Keratinocyte (primary cell): ENCODE results near the gene IRAK2. TPM values are rescaled to one million over a fixed set of nuclear protein-coding genes. Genes with fewer than 3 reads are reported as not detected.
"Not testable (repeated sequence)": the region's sequence is repeated elsewhere in the genome, so short reads cannot be mapped to it uniquely, and the experiment has no call there.

Source experiments
- DNase-seq: peaks from one replicate; pipeline ENCODE4 v3.0.0-alpha.2; 2011; ENCODE audit warnings: low read depth, missing footprints, low spot score
- FAIRE-seq: peaks from 2 replicates; lab custom pipeline; 2011; peaks lifted over from hg19 to GRCh38; lab: Jason Lieb, UNC
- H2AFZ ChIP-seq: 2 replicates; pipeline ENCODE4 v1.6.0; 2012; ENCODE audit warnings: low read length, control low read depth, inconsistent platforms; ENCODE audit not compliant: control insufficient read depth
- H3K27ac ChIP-seq: 2 replicates; pipeline ENCODE4 v1.5.1; 2011; ENCODE audit warnings: low read length; ENCODE audit not compliant: control insufficient read depth, insufficient read depth
- H3K27me3 ChIP-seq: 3 replicates; pipeline ENCODE4 v1.6.0; 2011; ENCODE audit warnings: low read length; ENCODE audit not compliant: control insufficient read depth, insufficient read depth; ENCODE audit errors: extremely low read depth
- H3K36me3 ChIP-seq, 2 experiments: 2 replicates in 1 of 2; 3 replicates in 1 of 2; pipeline ENCODE4 v1.5.1; 2011; ENCODE audit warnings: low read length in 2 of 2, mild to moderate bottlenecking in 1 of 2; ENCODE audit not compliant: control insufficient read depth in 2 of 2, insufficient read depth in 2 of 2; ENCODE audit errors: extremely low read depth in 1 of 2
- H3K4me1 ChIP-seq: 3 replicates; pipeline ENCODE4 v1.5.1; 2011; ENCODE audit warnings: low read length; ENCODE audit not compliant: control insufficient read depth, insufficient read depth; ENCODE audit errors: extremely low read depth
- H3K4me2 ChIP-seq: 3 replicates; pipeline ENCODE4 v1.6.0; 2011; ENCODE audit warnings: low read depth, low read length; ENCODE audit not compliant: control insufficient read depth, insufficient read depth; ENCODE audit errors: extremely low read depth
- H3K4me3 ChIP-seq, 3 experiments: fragments of 200-600 bp in 1 of 3; sonication (generic) in 1 of 3; 2 replicates in 2 of 3; 3 replicates in 1 of 3; pipeline ENCODE4 v1.5.1; 2011 to 2016; ENCODE audit warnings: low read length in 3 of 3, mild to moderate bottlenecking in 3 of 3, control low read depth in 2 of 3, inconsistent platforms in 1 of 3, low read depth in 1 of 3, mixed read lengths in 1 of 3, mixed run types in 1 of 3, moderate library complexity in 1 of 3; ENCODE audit not compliant: control insufficient read depth in 2 of 3, insufficient read depth in 2 of 3; ENCODE audit errors: extremely low read depth in 1 of 3
- H3K79me2 ChIP-seq: 2 replicates; pipeline ENCODE4 v1.6.0; 2012; ENCODE audit warnings: low read length; ENCODE audit not compliant: control insufficient read depth, insufficient read depth
- H3K9ac ChIP-seq: 3 replicates; pipeline ENCODE4 v1.6.0; 2011; ENCODE audit warnings: low read length; ENCODE audit not compliant: control insufficient read depth, insufficient read depth; ENCODE audit errors: extremely low read depth
- H3K9me1 ChIP-seq: 3 replicates; pipeline ENCODE4 v1.6.0; 2011; ENCODE audit warnings: low read length; ENCODE audit not compliant: control insufficient read depth, insufficient read depth; ENCODE audit errors: extremely low read depth
- H3K9me3 ChIP-seq: 2 replicates; pipeline ENCODE4 v1.5.1; 2012; ENCODE audit warnings: low read depth, low read length; ENCODE audit not compliant: control insufficient read depth
- H4K20me1 ChIP-seq: 3 replicates; pipeline ENCODE4 v1.6.0; 2011; ENCODE audit warnings: low read length; ENCODE audit not compliant: control insufficient read depth, insufficient read depth; ENCODE audit errors: extremely low read depth
- EZH2 ChIP-seq: IDR thresholded peaks from one replicate; pipeline ENCODE4 v1.6.1; 2012; ENCODE audit warnings: inconsistent platforms, mild to moderate bottlenecking, low read length, moderate library complexity
- dilution Hi-C: fragments of 300-500 bp; cut with MboI; formaldehyde crosslinking; loops from one replicate; pipeline ENCODE4 v1.7.0; 2020; ENCODE audit warnings: low sequenced_read_pairs; ENCODE audit not compliant: extremely low pct_ligation_motif_present
- polyA plus RNA-seq, 5 experiments: library from polyadenylated mRNA; depleted of rRNA in 3 of 5; stranded (reverse) in 3 of 5; stranded (forward) in 1 of 5; unstranded in 1 of 5; fragments of >200 nt; gene quantifications; 1 replicate in 1 of 5; 2 replicates in 3 of 5; 3 replicates in 1 of 5; pipeline versions ENCODE4 v1.2.1 to v1.2.3, GENCODE V29; 2011 to 2012; ENCODE audit warnings: missing spikeins in 2 of 5, low read depth in 1 of 5, low replicate concordance in 1 of 5
- TF ChIP-seq, protein P1 (sequence below), 3 experiments: IDR thresholded peaks in 1 of 3; conservative IDR thresholded peaks in 1 of 3; optimal IDR thresholded peaks in 1 of 3; 2 replicates in 2 of 3; 3 replicates in 1 of 3; pipeline versions ENCODE3 to v1.5.1; 2011; ENCODE audit warnings: low read length in 3 of 3, mild to moderate bottlenecking in 3 of 3, moderate library complexity in 2 of 3, control low read depth in 1 of 3, inconsistent platforms in 1 of 3; ENCODE audit not compliant: insufficient read depth in 2 of 3; ENCODE audit errors: extremely low read depth in 1 of 3

IRAK2 gene
- polyA plus RNA-seq, 1 donor (not counting 4 experiments of a cell fraction or from before 2014, with no cell fraction given) = 3.5 TPM

GRCh38 chr3:10155658-10156057, 9.1 kb upstream of the IRAK2 start:
- Histone ChIP-seq H3K9me1 (no peaks in the 10 kb centered on the region), H2AFZ (no peak overlapping the region), H3K36me3 (peaks cover 1 to 7% of the 10 kb centered on the region in 2 experiments), H3K4me2 (no peak overlapping the region), H3K27ac (no peak overlapping the region), H3K79me2 (no peaks in the 10 kb centered on the region), H4K20me1 (no peaks in the 10 kb centered on the region), H3K4me1 (no peaks in the 10 kb centered on the region), H3K9ac (no peak overlapping the region), H3K4me3 (no peak overlapping the region), H3K9me3 (no peaks in the 10 kb centered on the region), H3K27me3 (no peaks in the 10 kb centered on the region)
- DNase-seq (no peak), FAIRE-seq (no peak)
- no peak for TF ChIP-seq EZH2
- TF ChIP-seq, protein P1, sequence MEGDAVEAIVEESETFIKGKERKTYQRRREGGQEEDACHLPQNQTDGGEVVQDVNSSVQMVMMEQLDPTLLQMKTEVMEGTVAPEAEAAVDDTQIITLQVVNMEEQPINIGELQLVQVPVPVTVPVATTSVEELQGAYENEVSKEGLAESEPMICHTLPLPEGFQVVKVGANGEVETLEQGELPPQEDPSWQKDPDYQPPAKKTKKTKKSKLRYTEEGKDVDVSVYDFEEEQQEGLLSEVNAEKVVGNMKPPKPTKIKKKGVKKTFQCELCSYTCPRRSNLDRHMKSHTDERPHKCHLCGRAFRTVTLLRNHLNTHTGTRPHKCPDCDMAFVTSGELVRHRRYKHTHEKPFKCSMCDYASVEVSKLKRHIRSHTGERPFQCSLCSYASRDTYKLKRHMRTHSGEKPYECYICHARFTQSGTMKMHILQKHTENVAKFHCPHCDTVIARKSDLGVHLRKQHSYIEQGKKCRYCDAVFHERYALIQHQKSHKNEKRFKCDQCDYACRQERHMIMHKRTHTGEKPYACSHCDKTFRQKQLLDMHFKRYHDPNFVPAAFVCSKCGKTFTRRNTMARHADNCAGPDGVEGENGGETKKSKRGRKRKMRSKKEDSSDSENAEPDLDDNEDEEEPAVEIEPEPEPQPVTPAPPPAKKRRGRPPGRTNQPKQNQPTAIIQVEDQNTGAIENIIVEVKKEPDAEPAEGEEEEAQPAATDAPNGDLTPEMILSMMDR (optimal IDR thresholded peaks at IDR 0.05 in 1 of 3, IDR thresholded peaks at IDR 0.05 in 1 of 3, conservative IDR thresholded peaks at IDR 0.05 in 1 of 3; ENCODE audit: extremely low read depth in 1 of 3, insufficient read depth in 2 of 3, low read length in 3 of 3) = no peak
- dilution Hi-C loops = no loop called here

DNA sequence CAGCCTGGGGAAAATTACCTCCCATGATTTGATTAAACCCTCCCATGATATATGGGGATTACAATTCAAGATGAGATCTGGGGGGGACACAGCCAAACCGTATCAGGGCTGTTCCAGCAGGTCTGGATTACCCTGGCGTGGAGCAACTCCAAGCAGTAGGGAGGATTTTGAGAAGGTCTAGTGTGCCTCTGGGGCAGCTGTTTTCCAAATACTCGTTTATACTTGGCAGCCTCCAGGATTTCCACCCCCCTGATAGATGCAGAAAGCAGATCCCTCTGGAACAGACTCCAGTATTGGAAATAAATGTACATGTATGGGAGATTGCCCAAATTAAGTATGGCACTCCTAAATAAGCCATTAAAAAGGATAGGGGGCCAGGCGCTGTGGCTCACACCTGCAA, 7.7 kb upstream of the IRAK2 start:
- FAIRE-seq = no peak
- H3K4me2 ChIP-seq = no peak overlapping the region
- dilution Hi-C loops = no loop called here

DNA sequence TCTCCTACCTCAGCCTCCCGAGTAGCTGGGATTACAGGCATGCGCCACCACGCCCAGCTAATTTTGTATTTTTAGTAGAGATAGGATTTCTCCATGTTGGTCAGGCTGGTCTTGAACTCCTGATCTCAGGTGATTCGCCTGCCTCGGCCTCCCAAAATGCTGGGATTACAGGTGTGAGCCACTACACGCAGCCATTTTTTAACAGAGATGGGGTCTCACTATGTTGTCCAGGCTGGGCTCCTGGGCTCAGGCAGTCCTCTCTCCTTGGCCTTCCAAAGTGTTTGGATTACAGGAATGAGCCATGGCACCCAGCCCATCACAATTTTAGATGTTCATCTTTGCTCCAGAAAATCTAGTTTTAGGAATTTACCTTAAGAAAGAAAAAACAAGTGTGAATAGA, 6.2 kb upstream of the IRAK2 start:
- H3K4me2 ChIP-seq, FAIRE-seq, H3K4me3 ChIP-seq, H3K79me2 ChIP-seq, H2AFZ ChIP-seq, dilution Hi-C loops, H3K4me1 ChIP-seq, H4K20me1 ChIP-seq, H3K9ac ChIP-seq, H3K27ac ChIP-seq, H3K9me3 ChIP-seq, H3K36me3 ChIP-seq, H3K9me1 ChIP-seq, DNase-seq, H3K27me3 ChIP-seq: not testable (repeated sequence)

More for the DNA sequence above, 7.7 kb upstream of the IRAK2 start:
- H3K9me3 ChIP-seq = no peaks in the 10 kb centered on the region
- no peak overlapping the region for H3K9ac ChIP-seq
- no peaks in the 10 kb centered on the region for H3K9me1 ChIP-seq
- H4K20me1 ChIP-seq = no peaks in the 10 kb centered on the region
- H3K4me1 ChIP-seq = no peaks in the 10 kb centered on the region
- no peak overlapping the region for H3K4me3 ChIP-seq
- no peak overlapping the region for H2AFZ ChIP-seq
- H3K36me3 ChIP-seq = peaks cover 1 to 2% of the 10 kb centered on the region in 2 experiments
- H3K27me3 ChIP-seq = no peaks in the 10 kb centered on the region
- no peak overlapping the region for H3K27ac ChIP-seq
- TF ChIP-seq, protein P1 (optimal IDR thresholded peaks at IDR 0.05 in 1 of 3, IDR thresholded peaks at IDR 0.05 in 1 of 3, conservative IDR thresholded peaks at IDR 0.05 in 1 of 3; ENCODE audit: extremely low read depth in 1 of 3, insufficient read depth in 2 of 3, low read length in 3 of 3) = no peak
- no peak for TF ChIP-seq EZH2
- H3K79me2 ChIP-seq = no peaks in the 10 kb centered on the region
- DNase-seq = no peak
